Uterus (tissue), 2 donors: ENCODE results near the gene KCNV2.

Source experiments
- CTCF ChIP-seq, 4 experiments: fragments of 200-600 bp in 2 of 4; fragments of 450-650 bp in 2 of 4; sonication (generic) in 2 of 4; IDR thresholded peaks; one replicate each; pipeline ENCODE4 v1.5.1; 2016 to 2019; ENCODE audit warnings: antibody characterized with exemption in 4 of 4, mild to moderate bottlenecking in 2 of 4, moderate library complexity in 1 of 4
- POLR2A ChIP-seq, 2 donors: fragments of 450-650 bp; IDR thresholded peaks; one replicate each; pipeline ENCODE4 v1.6.1; 2016; ENCODE audit warnings: antibody characterized with exemption in 2 of 2, mild to moderate bottlenecking in 1 of 2, moderate library complexity in 1 of 2

- TF ChIP-seq CTCF (IDR thresholded peaks at IDR 0.05) (no peak), POLR2A (IDR thresholded peaks at IDR 0.05) (no peak)
Observed at GRCh38 chr9:2726650-2727340, 9.5 kb downstream of the KCNV2 start.
